OCI-LY1 (cell line): Measurements from ENCODE around the gene APOC4.

ENCODE experiments used
- CTCF ChIP-seq: fragments of 200-600 bp; sonication (generic), shearing (Covaris generic); IDR thresholded peaks from 2 replicates; pipeline ENCODE4 v1.5.1; 2017; ENCODE audit warnings: mild to moderate bottlenecking, antibody characterized with exemption, low read length, moderate library complexity, mixed read lengths
- EZH2 ChIP-seq: fragments of 200-600 bp; sonication (generic), shearing (Covaris generic); IDR thresholded peaks from 2 replicates; pipeline ENCODE4 v1.8.0; 2017; ENCODE audit warnings: borderline replicate concordance, mixed run types, mild to moderate bottlenecking, antibody characterized with exemption, low read length, moderate library complexity, mixed read lengths

GRCh38 chr19:44972802-44973201, 30.8 kb downstream of the APOC4 start:
- TF ChIP-seq EZH2 (no peak), CTCF (no peak)
